NCI-H1930 (cell line): ENCODE results near the gene ANTKMT.
"Not testable (repeated sequence)": the region's sequence is repeated elsewhere in the genome, so short reads cannot be mapped to it uniquely, and the experiment has no call there.

Experiments used
- DNase-seq, 2 experiments: peaks; one replicate each; lab custom pipeline; 2025; lab: John Stamatoyannopoulos, UW

ANTKMT gene

GRCh38 chr16:743794-744500 is 23.0 kb downstream of the ANTKMT start:
- DNase-seq: no peak

GRCh38 chr16:745739-746138 is 24.8 kb downstream of the ANTKMT start:
- peak in 1 of 2 experiments; percentile 43 for DNase-seq

- no peak for DNase-seq
Observed at GRCh38 chr16:746637-747036, 25.7 kb downstream of the ANTKMT start.

GRCh38 chr16:747978-748746 is 27.2 kb downstream of the ANTKMT start:
- DNase-seq: no peak

GRCh38 chr16:749010-749409 is 28.1 kb downstream of the ANTKMT start:
- DNase-seq: no peak

GRCh38 chr16:750485-750884 is 29.5 kb downstream of the ANTKMT start:
- no peak for DNase-seq

GRCh38 chr16:751152-752006 is 30.4 kb downstream of the ANTKMT start:
- DNase-seq: no peak

GRCh38 chr16:752007-752312 is 31.0 kb downstream of the ANTKMT start:
- no peak for DNase-seq

GRCh38 chr16:754121-754607 is 33.2 kb downstream of the ANTKMT start:
- not testable (repeated sequence) for DNase-seq

GRCh38 chr16:754656-755055 is 33.7 kb downstream of the ANTKMT start:
- DNase-seq: no peak

- no peak for DNase-seq
Observed at GRCh38 chr16:756428-756827, 35.5 kb downstream of the ANTKMT start.

GRCh38 chr16:759110-759910 is 38.4 kb downstream of the ANTKMT start:
- DNase-seq: no peak

GRCh38 chr16:760065-760464 is 39.1 kb downstream of the ANTKMT start:
- DNase-seq: no peak

- no peak for DNase-seq
Observed at GRCh38 chr16:760545-761343, 39.8 kb downstream of the ANTKMT start, which contains the start of gene MSLN. MSLN (plus strand) TSS chr16:760734; CDS start chr16:762681, 1,947 bp downstream.

GRCh38 chr16:761625-762513 is 40.9 kb downstream of the ANTKMT start:
- no peak for DNase-seq

- no peak for DNase-seq
Observed at GRCh38 chr16:762595-763268, 41.8 kb downstream of the ANTKMT start.

GRCh38 chr16:763369-764183 is 42.6 kb downstream of the ANTKMT start:
- DNase-seq: no peak

- no peak for DNase-seq
Observed at GRCh38 chr16:764184-764750, 43.3 kb downstream of the ANTKMT start.
